Thyroid gland (tissue), 4 donors: ENCODE results near the gene ITIH5. TPM values are rescaled to one million over a fixed set of nuclear protein-coding genes. Genes with fewer than 3 reads are reported as not detected.

Experiments used
- DNase-seq, 2 donors: peaks; one replicate each; pipeline ENCODE4 v3.0.0-alpha.2; 2019
- H3K27ac ChIP-seq, 3 donors: fragments of 200-600 bp; sonication (generic); 1 replicate in 2 of 3; 2 replicates in 1 of 3; pipeline ENCODE4 v1.5.1; 2016 to 2019; ENCODE audit warnings: mild to moderate bottlenecking in 1 of 3, moderate library complexity in 1 of 3
- H3K27me3 ChIP-seq: fragments of 200-600 bp; sonication (generic); one replicate; pipeline ENCODE4 v1.5.1; 2019
- H3K36me3 ChIP-seq, 2 donors: fragments of 200-600 bp; sonication (generic); one replicate each; pipeline ENCODE4 v1.5.1; 2016 to 2019
- H3K4me1 ChIP-seq, 2 donors: fragments of 200-600 bp; sonication (generic); one replicate each; pipeline ENCODE4 v1.5.1; 2017 to 2019
- H3K4me3 ChIP-seq, 3 donors: fragments of 200-600 bp; sonication (generic); replicated peaks in 1 of 3; 1 replicate in 2 of 3; 2 replicates in 1 of 3; pipeline ENCODE4 v1.5.1; 2016; ENCODE audit warnings: mild to moderate bottlenecking in 1 of 3
- H3K9me3 ChIP-seq: fragments of 200-600 bp; sonication (generic); one replicate; pipeline ENCODE4 v1.5.1; 2017
- POLR2A ChIP-seq, 2 donors: fragments of 450-650 bp; IDR thresholded peaks; one replicate each; pipeline ENCODE4 v1.6.1; 2017; ENCODE audit warnings: antibody characterized with exemption in 2 of 2, mild to moderate bottlenecking in 2 of 2, moderate library complexity in 1 of 2
- WGBS, 2 donors: methylation state at CpG; one replicate each; pipeline ENCODE4 v1.1.5; 2017; 5-methylcytosine and 5-hydroxymethylcytosine counted together
- intact Hi-C: fragments of 100-400 bp; cut with DNase I; formaldehyde crosslinking; loops from one replicate; pipeline ENCODE4 v1.15.1; 2023
- total RNA-seq, 4 donors: library from RNA; depleted of rRNA; stranded (reverse); fragments of >200 nt; gene quantifications; one replicate each; pipeline ENCODE4 v1.2.3, GENCODE V29; 2016
- TF ChIP-seq, protein P1 (sequence below), 6 experiments: fragments of 200-600 bp in 3 of 6; fragments of 450-650 bp in 3 of 6; sonication (generic) in 3 of 6; IDR thresholded peaks; one replicate each; pipeline ENCODE4 v1.5.1; 2016 to 2019; ENCODE audit warnings: antibody characterized with exemption in 6 of 6, mild to moderate bottlenecking in 2 of 6, inconsistent platforms in 1 of 6, moderate library complexity in 1 of 6

ITIH5 gene
- total RNA-seq, 4 donors from 2014 or later, result 14.4 to 31.3 (median 20.2) TPM

DNA sequence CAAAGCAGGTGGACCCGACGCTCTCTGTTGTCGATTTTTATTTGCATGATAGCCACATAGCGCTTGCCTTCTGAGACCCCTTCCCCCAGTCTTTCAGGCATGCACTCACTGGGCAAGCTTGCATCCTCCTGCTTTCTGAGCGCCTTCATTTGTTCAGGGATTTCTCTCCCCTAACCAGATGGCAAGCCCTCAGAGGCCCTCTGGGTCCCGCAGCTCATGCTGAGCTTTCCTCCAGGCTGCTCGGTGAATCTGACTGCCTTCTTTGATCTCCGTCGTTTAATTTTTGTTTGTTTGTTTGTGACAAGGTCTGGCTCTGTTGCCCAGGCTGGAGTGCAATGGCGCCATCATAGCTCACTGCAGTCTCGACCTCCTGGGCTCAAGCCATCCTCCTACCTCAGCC is 58.8 kb downstream of the ITIH5 start:
- TF ChIP-seq POLR2A (IDR thresholded peaks at IDR 0.05), result no peak
- TF ChIP-seq, protein P1, sequence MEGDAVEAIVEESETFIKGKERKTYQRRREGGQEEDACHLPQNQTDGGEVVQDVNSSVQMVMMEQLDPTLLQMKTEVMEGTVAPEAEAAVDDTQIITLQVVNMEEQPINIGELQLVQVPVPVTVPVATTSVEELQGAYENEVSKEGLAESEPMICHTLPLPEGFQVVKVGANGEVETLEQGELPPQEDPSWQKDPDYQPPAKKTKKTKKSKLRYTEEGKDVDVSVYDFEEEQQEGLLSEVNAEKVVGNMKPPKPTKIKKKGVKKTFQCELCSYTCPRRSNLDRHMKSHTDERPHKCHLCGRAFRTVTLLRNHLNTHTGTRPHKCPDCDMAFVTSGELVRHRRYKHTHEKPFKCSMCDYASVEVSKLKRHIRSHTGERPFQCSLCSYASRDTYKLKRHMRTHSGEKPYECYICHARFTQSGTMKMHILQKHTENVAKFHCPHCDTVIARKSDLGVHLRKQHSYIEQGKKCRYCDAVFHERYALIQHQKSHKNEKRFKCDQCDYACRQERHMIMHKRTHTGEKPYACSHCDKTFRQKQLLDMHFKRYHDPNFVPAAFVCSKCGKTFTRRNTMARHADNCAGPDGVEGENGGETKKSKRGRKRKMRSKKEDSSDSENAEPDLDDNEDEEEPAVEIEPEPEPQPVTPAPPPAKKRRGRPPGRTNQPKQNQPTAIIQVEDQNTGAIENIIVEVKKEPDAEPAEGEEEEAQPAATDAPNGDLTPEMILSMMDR (IDR thresholded peaks at IDR 0.05), result no peak
- H3K9me3 ChIP-seq, result no peaks in the 10 kb centered on the region
- H3K4me1 ChIP-seq, result no peaks in the 10 kb centered on the region
- DNase-seq, result no peak
- H3K36me3 ChIP-seq, result no peaks in the 10 kb centered on the region
- no peak overlapping the region for H3K4me3 ChIP-seq
- WGBS, 2 donors, result 89 to 96% methylated on average over 11 of the region's 11 CpGs
- intact Hi-C loops, result no loop called here
- H3K27me3 ChIP-seq, result no peaks in the 10 kb centered on the region
- no peak overlapping the region for H3K27ac ChIP-seq

GRCh38 chr10:7606951-7607404 is 59.8 kb downstream of the ITIH5 start:
- H3K4me1 ChIP-seq, result no peaks in the 10 kb centered on the region
- 69 to 87% methylated on average over 4 of the region's 4 CpGs for WGBS, 2 donors

DNA sequence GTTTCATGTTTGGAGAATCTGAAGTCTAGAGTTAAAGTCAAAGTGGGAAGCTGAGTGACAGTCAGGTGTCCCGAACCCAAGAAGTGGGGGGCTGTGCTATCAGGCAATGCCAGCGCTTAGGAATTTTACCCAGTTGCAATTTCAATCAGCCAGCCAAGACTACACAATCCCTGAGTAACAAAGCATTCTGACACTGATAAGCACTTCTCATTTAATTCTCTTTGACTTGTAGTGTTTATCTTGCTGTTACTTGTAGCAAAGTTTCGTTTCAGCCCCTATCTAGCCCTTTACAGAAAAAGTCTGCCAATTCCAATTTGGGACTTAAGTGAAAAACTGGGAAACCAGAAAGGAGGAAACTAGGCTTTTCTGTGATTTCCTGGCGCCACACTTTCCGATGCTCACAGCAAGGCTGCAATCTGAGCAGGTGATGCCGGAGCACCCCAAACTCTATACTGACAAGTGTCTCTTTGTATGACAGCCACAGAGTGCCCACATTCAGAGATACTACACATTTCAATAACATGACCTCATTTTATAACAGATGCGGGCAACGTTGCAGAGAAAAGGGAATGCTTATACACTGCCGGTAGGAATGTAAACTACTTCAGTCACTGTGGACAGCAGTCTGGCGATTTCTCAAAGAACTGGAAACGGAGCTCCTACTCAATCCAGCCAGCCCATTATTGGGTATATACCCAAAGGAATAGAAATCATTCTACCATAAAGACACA is 61.0 kb downstream of the ITIH5 start:
- Histone ChIP-seq H3K27ac (no peak overlapping the region), H3K27me3 (no peaks in the 10 kb centered on the region)

More at GRCh38 chr10:7606951-7607404, 59.8 kb downstream of the ITIH5 start:
- intact Hi-C loops, result no loop called here
- Histone ChIP-seq H3K27me3 (no peaks in the 10 kb centered on the region), H3K27ac (no peak overlapping the region), H3K4me3 (no peak overlapping the region), H3K36me3 (no peaks in the 10 kb centered on the region), H3K9me3 (no peaks in the 10 kb centered on the region)
- no peak for TF ChIP-seq POLR2A (IDR thresholded peaks at IDR 0.05)
- TF ChIP-seq, protein P1 (IDR thresholded peaks at IDR 0.05), result no peak
- no peak for DNase-seq

DNA sequence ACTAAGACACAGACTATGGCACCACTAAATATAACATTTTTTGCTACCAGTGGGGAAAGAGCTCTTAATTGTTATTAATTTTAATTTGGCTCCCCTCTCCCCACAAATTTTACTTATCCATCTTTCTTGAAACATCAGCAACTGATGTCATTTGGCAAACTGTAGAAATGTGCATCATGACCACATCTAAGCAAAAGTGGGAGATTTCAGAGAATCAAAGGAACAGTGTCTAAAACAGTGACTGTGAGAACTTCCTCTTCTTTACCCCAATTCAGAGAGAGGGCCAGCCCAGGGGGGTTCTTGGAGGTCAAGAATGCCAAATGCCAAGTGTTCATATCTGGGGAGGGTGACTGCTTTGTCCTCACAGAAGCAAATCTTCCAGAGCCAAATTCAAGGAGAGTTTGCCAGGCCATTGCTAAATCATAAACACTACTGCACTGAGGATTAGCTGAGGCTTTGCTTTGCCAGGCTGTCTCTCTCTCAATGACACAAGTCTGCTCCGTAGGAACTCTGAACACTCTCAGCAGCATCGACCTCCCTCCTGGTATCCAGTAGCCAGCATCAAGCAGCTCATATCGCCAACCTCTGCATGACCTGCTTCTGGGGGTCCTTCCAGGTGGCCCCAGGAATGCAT is 65.6 kb downstream of the ITIH5 start:
- Histone ChIP-seq H3K4me1 (no peaks in the 10 kb centered on the region), H3K36me3 (no peaks in the 10 kb centered on the region), H3K27ac (no peak overlapping the region), H3K4me3 (no peak overlapping the region), H3K9me3 (no peaks in the 10 kb centered on the region), H3K27me3 (no peaks in the 10 kb centered on the region)
- intact Hi-C loops, result no loop called here
- no peak for TF ChIP-seq POLR2A (IDR thresholded peaks at IDR 0.05)
- TF ChIP-seq, protein P1 (IDR thresholded peaks at IDR 0.05), result no peak
- DNase-seq, result no peak
- 66 to 84% methylated on average over 3 of the region's 3 CpGs for WGBS, 2 donors

More for the DNA sequence above, 61.0 kb downstream of the ITIH5 start:
- WGBS, 2 donors, result 65 to 68% methylated on average over 11 of the region's 11 CpGs
- intact Hi-C loops, result no loop called here
- no peak for TF ChIP-seq POLR2A (IDR thresholded peaks at IDR 0.05)
- TF ChIP-seq, protein P1 (IDR thresholded peaks at IDR 0.05), result no peak
- Histone ChIP-seq H3K9me3 (no peaks in the 10 kb centered on the region), H3K4me3 (no peak overlapping the region), H3K36me3 (no peaks in the 10 kb centered on the region), H3K4me1 (no peaks in the 10 kb centered on the region)
- DNase-seq, result no peak

GRCh38 chr10:7598771-7599170 is 68.0 kb downstream of the ITIH5 start:
- TF ChIP-seq, protein P1 (IDR thresholded peaks at IDR 0.05), result no peak
- no peak for TF ChIP-seq POLR2A (IDR thresholded peaks at IDR 0.05)
- Histone ChIP-seq H3K36me3 (no peaks in the 10 kb centered on the region), H3K4me1 (no peaks in the 10 kb centered on the region), H3K27ac (no peak overlapping the region), H3K4me3 (no peak overlapping the region), H3K9me3 (no peaks in the 10 kb centered on the region), H3K27me3 (no peaks in the 10 kb centered on the region)
- 87 to 92% methylated on average over 3 of the region's 3 CpGs for WGBS, 2 donors
- DNase-seq, result no peak
- intact Hi-C loops, result no loop called here
